Fibroblast of pulmonary artery (primary cell): ENCODE results near the gene ADCYAP1.
"Not testable (repeated sequence)": the region's sequence is repeated elsewhere in the genome, so short reads cannot be mapped to it uniquely, and the experiment has no call there.

Experiments
- DNase-seq: peaks from one replicate; pipeline ENCODE4 v3.0.0-alpha.2; 2010; ENCODE audit warnings: low read depth
- H3K4me3 ChIP-seq: replicated peaks from 2 replicates; pipeline ENCODE4 v1.5.1; 2011; ENCODE audit warnings: low read depth, mild to moderate bottlenecking, control low read depth, low read length, moderate library complexity
- CTCF ChIP-seq: IDR thresholded peaks from 2 replicates; pipeline ENCODE4 v1.5.1; 2011; ENCODE audit warnings: mild to moderate bottlenecking, control low read depth, low read length, inconsistent platforms; ENCODE audit errors: missing control alignments

Gene ADCYAP1

GRCh38 chr18:904218-905090 lies at the start of gene ADCYAP1:
ADCYAP1 (plus strand) TSS chr18:904871; CDS start chr18:905387, 516 bp downstream.
- DNase-seq, result peak; percentile 21
- peak; percentile 7 for TF ChIP-seq CTCF
- no peak within 1 kb of the TSS for H3K4me3 ChIP-seq

DNA sequence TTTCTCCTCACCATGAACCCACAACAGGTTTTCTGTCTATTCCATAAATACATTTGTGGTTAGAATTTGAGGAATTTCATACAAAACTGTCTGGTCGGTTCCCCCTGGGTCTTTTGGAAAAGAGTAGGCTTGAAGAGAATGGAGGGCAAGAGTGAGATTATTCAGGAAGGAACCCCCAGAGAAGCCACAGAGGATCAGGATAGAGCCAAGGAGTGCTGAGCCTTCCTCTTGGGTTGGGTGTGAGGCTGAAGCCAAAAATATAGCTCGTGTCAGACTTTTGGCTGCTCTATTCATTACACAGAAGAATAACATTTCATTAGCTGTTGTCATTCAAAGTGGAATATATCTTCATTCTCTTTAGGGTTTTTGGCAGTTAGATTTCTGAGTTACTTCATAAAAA lies 46.7 kb upstream of the ADCYAP1 start:
- no peak for TF ChIP-seq CTCF
- DNase-seq, result no peak
- no peak overlapping the region for H3K4me3 ChIP-seq

DNA sequence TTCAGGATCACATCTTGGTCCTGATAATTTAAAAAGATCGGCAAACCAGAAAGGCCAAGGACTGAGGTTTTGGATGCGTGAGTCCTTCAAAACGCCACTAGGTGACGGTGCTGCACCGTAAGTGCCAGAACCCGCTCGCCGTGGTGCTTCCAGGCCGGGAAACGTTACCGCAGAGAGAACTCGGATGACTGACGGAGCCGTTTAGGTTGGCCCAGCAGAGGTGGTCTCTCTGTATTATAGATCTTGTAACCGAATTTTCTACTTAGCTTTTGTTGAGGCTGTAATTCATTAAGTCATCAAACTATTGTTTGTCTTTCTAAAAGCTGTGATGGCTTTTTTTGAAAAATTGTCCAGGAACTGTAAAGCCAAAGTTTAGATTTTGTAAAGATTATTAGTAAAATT lies 39.8 kb upstream of the ADCYAP1 start:
- DNase-seq, result peak; percentile 89
- no peak overlapping the region for H3K4me3 ChIP-seq
- no peak for TF ChIP-seq CTCF

DNA sequence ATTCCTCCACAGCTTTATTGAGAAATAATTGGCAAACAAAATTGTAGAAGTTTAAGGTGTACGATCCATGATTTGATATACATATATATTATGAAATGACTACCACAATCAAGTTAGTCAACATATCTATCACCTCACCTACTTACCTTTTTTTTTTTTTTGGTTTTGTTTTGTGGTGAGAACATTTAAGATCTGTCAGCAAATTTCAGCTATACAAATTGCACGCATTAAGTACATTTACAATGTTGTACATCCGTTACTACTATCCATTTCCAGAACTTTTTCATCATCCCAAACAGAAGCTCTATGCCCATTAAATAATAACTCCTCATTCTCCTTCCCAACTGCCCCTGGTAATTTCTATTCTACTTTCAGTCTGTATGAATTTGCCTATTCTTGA lies 37.4 kb upstream of the ADCYAP1 start:
- no peak overlapping the region for H3K4me3 ChIP-seq
- no peak for TF ChIP-seq CTCF
- DNase-seq, result no peak

DNA sequence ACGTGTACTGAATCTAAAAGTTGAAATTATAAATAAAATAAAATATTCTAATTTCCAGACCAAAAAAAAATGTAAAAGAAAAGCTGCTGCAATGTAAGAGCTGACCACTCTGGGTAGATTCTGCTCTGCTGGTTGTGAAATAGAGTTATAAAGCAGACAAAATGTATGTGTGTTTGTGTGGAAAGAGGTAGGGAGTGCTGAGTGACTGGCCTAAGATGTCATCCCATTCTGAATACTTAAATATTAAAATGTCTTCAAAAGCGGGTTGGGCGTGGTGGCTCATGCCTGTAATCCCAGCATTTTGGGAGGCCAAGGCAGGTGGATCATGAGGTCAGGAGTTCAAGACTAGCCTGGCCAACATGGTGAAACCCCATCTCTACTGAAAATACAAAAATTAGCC lies 31.2 kb upstream of the ADCYAP1 start:
- H3K4me3 ChIP-seq, DNase-seq: not testable (repeated sequence)

DNA sequence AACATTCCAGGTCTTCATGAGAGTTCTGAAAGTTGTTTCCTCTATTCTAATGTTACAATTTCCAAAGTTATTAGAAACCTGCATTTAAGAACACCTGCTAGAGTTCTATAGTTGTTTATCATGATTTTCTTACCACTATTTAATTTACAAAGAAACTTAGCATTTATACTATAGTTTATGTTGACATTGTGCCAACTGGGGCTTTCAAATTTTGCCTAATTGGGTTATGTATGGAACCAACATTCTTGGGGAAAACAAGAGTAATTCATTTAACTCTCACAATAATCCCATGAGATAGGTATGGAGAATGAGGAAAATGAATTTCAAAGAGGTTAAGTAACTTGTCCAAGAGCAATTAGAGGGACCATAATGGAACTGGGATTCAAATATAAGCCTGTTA lies 28.8 kb upstream of the ADCYAP1 start:
- TF ChIP-seq CTCF, result no peak
- no peak overlapping the region for H3K4me3 ChIP-seq
- no peak for DNase-seq

GRCh38 chr18:877238-877637 lies 27.4 kb upstream of the ADCYAP1 start:
- no peak overlapping the region for H3K4me3 ChIP-seq
- DNase-seq, result no peak
- no peak for TF ChIP-seq CTCF
